C4-2B (cell line): Measurements from ENCODE around the gene FAM210A.

ENCODE experiments used
- H3K27ac ChIP-seq: fragments of 450-650 bp; 2 replicates; pipeline ENCODE4 v1.5.1; 2017
- CTCF ChIP-seq: fragments of 450-650 bp; conservative IDR thresholded peaks from 2 replicates; pipeline ENCODE4 v1.5.1; 2017; ENCODE audit warnings: mild to moderate bottlenecking
- ZFX ChIP-seq: fragments of 450-650 bp; IDR thresholded peaks from 2 replicates; pipeline ENCODE4 v1.6.1; 2017

The FAM210A gene

GRCh38 chr18:13746633-13747032 lies 20.3 kb upstream of the FAM210A start:
- no peak for TF ChIP-seq ZFX
- no peak; the same call in 1 of the 2 replicates for TF ChIP-seq CTCF
- no peak overlapping the region for H3K27ac ChIP-seq

GRCh38 chr18:13745696-13746095 lies 19.3 kb upstream of the FAM210A start:
- no peak overlapping the region for H3K27ac ChIP-seq
- TF ChIP-seq ZFX (no peak), CTCF (no peak)

DNA sequence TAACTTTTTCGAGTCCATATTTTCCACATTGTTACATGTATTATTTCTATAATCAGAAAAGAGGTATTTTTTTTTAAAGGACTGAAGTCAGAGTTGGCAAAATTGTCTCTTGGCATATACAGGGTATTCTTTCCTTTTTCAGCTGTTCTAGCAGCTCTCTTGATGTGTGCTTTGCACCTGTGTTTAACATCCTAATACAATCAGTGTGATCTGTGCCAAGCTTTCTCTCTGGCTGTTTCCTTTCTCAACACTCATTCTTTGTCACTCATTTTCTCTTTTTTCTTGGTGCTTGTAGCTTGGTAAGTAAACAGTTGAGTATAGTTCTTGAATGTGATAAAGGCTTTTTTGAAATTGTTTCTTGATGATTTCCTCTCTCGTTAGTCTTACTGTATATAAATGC lies 9.3 kb upstream of the FAM210A start:
- H3K27ac ChIP-seq, result no peak overlapping the region
- TF ChIP-seq CTCF (no peak), ZFX (no peak)

DNA sequence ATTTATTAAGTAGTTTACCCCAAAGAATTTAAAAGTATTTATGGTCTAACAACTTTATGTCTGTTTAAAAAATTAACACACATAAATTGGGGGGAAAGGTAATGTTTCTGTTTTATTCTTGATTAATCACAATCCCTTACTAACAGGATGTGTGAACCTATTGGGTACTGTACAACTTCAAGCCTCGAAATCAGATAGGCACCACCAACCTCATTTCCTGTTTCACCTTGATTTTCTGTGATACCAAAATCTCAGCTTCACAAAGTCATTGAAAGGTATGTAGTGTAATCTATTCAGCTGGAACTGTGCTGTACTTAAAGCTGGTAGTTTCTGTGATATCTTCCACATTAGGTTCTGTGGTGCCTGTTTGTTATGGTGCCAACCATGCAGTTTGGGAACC lies 4.1 kb upstream of the FAM210A start:
- no peak overlapping the region for H3K27ac ChIP-seq
- TF ChIP-seq ZFX, result no peak
- TF ChIP-seq CTCF, result no peak

- H3K27ac ChIP-seq, result peak overlapping the region; percentile 82
- TF ChIP-seq CTCF (no peak), ZFX (no peak)
Measured at GRCh38 chr18:13726972-13727331, 594 bp upstream of the FAM210A start.

DNA sequence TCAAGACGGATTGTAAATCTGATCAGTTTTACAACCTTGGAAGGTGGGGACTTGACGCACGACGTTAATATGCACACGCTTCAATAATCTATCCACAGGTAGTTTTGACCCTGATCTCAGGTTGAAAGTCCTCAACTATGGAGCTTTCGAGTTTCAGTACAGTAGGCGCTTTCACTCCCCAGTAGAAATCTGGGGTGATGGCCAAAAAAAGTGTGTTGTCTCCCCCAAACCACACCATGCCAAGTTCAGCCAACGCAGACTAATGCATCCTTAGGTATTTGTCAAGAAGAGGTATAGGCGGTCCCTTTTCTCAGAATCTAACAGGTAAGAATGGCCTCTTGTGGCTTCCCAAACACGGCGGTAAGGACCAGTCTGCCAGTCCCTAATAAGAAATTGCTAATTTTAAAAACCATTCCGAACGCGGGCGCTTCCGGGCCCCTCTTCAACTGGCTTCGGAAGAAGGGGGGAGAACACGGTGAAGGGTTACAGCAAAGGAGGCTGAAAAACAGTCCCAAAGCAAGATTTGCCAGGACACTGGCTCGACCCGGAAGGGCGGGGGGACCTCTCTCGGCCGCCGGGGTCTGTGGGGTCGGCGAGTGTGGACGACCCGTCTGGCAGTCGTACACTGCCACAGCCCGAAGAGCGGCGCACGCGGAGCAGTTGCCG lies 659 bp downstream of the FAM210A start:
- H3K27ac ChIP-seq, result peak overlapping the region; percentile 82
- TF ChIP-seq ZFX, result no peak
- 0 out of 2 replicates have a peak, but pooled peaks have one; percentile 11 for TF ChIP-seq CTCF

- no peak for TF ChIP-seq ZFX
- no peak for TF ChIP-seq CTCF
Measured at GRCh38 chr18:13720847-13721246, 5.5 kb downstream of the FAM210A start.

More at GRCh38 chr18:13720847-13721246, 5.5 kb downstream of the FAM210A start:
- H3K27ac ChIP-seq, result no peak overlapping the region
